G401.6 (cell line): Measurements from ENCODE around the gene INTS1.
"Not testable (repeated sequence)": the region's sequence is repeated elsewhere in the genome, so short reads cannot be mapped to it uniquely, and the experiment has no call there.

Source experiments
- FAIRE-seq: peaks from 2 replicates; lab custom pipeline; 2012; peaks lifted over from hg19 to GRCh38; lab: Jason Lieb, UNC

Gene INTS1

GRCh38 chr7:1444214-1444924 is 59.8 kb downstream of the INTS1 start:
- no peak for FAIRE-seq

GRCh38 chr7:1443587-1444200 is 60.5 kb downstream of the INTS1 start:
- FAIRE-seq = not testable (repeated sequence)

- no peak for FAIRE-seq
These were observed 61.6 kb downstream of the INTS1 start for GRCh38 chr7:1442355-1443124.

- no peak for FAIRE-seq
These were observed 62.4 kb downstream of the INTS1 start for GRCh38 chr7:1441615-1442354.

- FAIRE-seq = no peak
These were observed 63.6 kb downstream of the INTS1 start for GRCh38 chr7:1440620-1441019.

GRCh38 chr7:1439373-1440363 is 64.5 kb downstream of the INTS1 start:
- FAIRE-seq = no peak

GRCh38 chr7:1438821-1439220 is 65.4 kb downstream of the INTS1 start:
- FAIRE-seq = no peak

GRCh38 chr7:1438208-1438607 is 66.0 kb downstream of the INTS1 start:
- FAIRE-seq = no peak

GRCh38 chr7:1437155-1437880 is 66.9 kb downstream of the INTS1 start:
- FAIRE-seq = no peak

GRCh38 chr7:1436608-1437007 is 67.6 kb downstream of the INTS1 start:
- FAIRE-seq = no peak

- no peak for FAIRE-seq
These were observed 69.1 kb downstream of the INTS1 start for GRCh38 chr7:1434891-1435670.

- no peak for FAIRE-seq
These were observed 69.9 kb downstream of the INTS1 start for GRCh38 chr7:1434165-1434718.

- FAIRE-seq = no peak
These were observed 70.9 kb downstream of the INTS1 start for GRCh38 chr7:1433128-1433920.

GRCh38 chr7:1432411-1433082 is 71.6 kb downstream of the INTS1 start:
- FAIRE-seq = no peak

GRCh38 chr7:1431634-1432380 is 72.4 kb downstream of the INTS1 start:
- FAIRE-seq = no peak

GRCh38 chr7:1431226-1431625 is 73.0 kb downstream of the INTS1 start:
- no peak for FAIRE-seq
